H1 (cell line): ENCODE data around the gene TUBA4B. TPM values are rescaled to one million over a fixed set of nuclear protein-coding genes. Genes with fewer than 3 reads are reported as not detected.

Experiments used
- BACH1 ChIP-seq: IDR thresholded peaks from 2 replicates; pipeline ENCODE4 v1.6.1; 2012; ENCODE audit warnings: low read length, improper control_type of control experiment
- CBX5 ChIP-seq: fragments of 300-800, 300-1000 bp; sonication (generic); IDR thresholded peaks from 2 replicates; pipeline ENCODE4 v1.7.1; 2016; ENCODE audit warnings: antibody characterized with exemption, low read length, low read depth
- CEBPB ChIP-seq: IDR thresholded peaks from 2 replicates; pipeline ENCODE4 v1.6.1; 2012; ENCODE audit warnings: low read depth, low read length
- CTBP2 ChIP-seq: IDR thresholded peaks from 2 replicates; pipeline ENCODE4 v1.7.0; 2011; ENCODE audit warnings: borderline replicate concordance, mild to moderate bottlenecking, moderate library complexity, mixed read lengths, low read length; ENCODE audit not compliant: insufficient read depth, insufficient read length
- EGR1 ChIP-seq: IDR thresholded peaks from 2 replicates; pipeline ENCODE4 v1.6.1; 2011; ENCODE audit warnings: low read depth, low read length, borderline replicate concordance
- EP300 ChIP-seq, 2 experiments: IDR thresholded peaks; 1 replicate in 1 of 2; 2 replicates in 1 of 2; pipeline ENCODE4 v1.6.1; 2011 to 2012; ENCODE audit warnings: low read depth in 2 of 2, low read length in 2 of 2, mild to moderate bottlenecking in 2 of 2, borderline replicate concordance in 1 of 2, inconsistent platforms in 1 of 2, moderate library complexity in 1 of 2
- FOSL1 ChIP-seq: IDR thresholded peaks from 2 replicates; pipeline ENCODE4 v1.6.1; 2011; ENCODE audit warnings: mild to moderate bottlenecking, low read depth, low read length, moderate library complexity; ENCODE audit not compliant: insufficient read depth
- HDAC2 ChIP-seq, 2 experiments: fragments of 300-600 bp in 1 of 2; sonication (generic) in 1 of 2; IDR thresholded peaks; 2 replicates each; pipeline ENCODE4 v1.6.1; 2011 to 2012; ENCODE audit warnings: low read depth in 2 of 2, low read length in 2 of 2, mild to moderate bottlenecking in 2 of 2, moderate library complexity in 2 of 2, borderline replicate concordance in 1 of 2, inconsistent platforms in 1 of 2
- JUN ChIP-seq: IDR thresholded peaks from 2 replicates; pipeline ENCODE4 v1.6.1; 2011; ENCODE audit warnings: low read depth, mild to moderate bottlenecking, improper control_type of control experiment, low read length
- KDM5A ChIP-seq: fragments of 200-600 bp; IDR thresholded peaks from 2 replicates; pipeline ENCODE4 v1.7.1; 2012; ENCODE audit warnings: mild to moderate bottlenecking, low read length, inconsistent platforms, mixed read lengths
- MAX ChIP-seq: IDR thresholded peaks from 2 replicates; pipeline ENCODE4 v1.6.1; 2012; ENCODE audit warnings: inconsistent platforms
- NANOG ChIP-seq: IDR thresholded peaks from 2 replicates; pipeline ENCODE4 v1.6.1; 2011; ENCODE audit warnings: low read length, low read depth, mild to moderate bottlenecking, inconsistent platforms; ENCODE audit not compliant: insufficient read depth, poor library complexity, severe bottlenecking
- PHF8 ChIP-seq: fragments of 200-600 bp; sonication (generic); conservative IDR thresholded peaks from 2 replicates; pipeline ENCODE4 v1.7.1; 2012; ENCODE audit warnings: low read depth, mild to moderate bottlenecking, inconsistent platforms, low read length, moderate library complexity
- RAD21 ChIP-seq, 2 experiments: IDR thresholded peaks in 1 of 2; conservative IDR thresholded peaks in 1 of 2; 2 replicates each; pipeline ENCODE4 v1.6.1; 2011; ENCODE audit warnings: low read depth in 2 of 2, low read length in 2 of 2, improper control_type of control experiment in 1 of 2, inconsistent platforms in 1 of 2, mild to moderate bottlenecking in 1 of 2, moderate library complexity in 1 of 2
- RFX5 ChIP-seq: IDR thresholded peaks from 2 replicates; pipeline ENCODE4 v1.6.1; 2011; ENCODE audit warnings: low read depth, low read length, improper control_type of control experiment, borderline replicate concordance
- RNF2 ChIP-seq: fragments of 200-900, 300-1000 bp; sonication (generic); IDR thresholded peaks from 2 replicates; pipeline ENCODE4 v1.7.1; 2016; ENCODE audit warnings: borderline replicate concordance, low read depth, mild to moderate bottlenecking, antibody characterized with exemption, low read length; ENCODE audit not compliant: poor library complexity, severe bottlenecking; ENCODE audit errors: missing control alignments
- SIRT6 ChIP-seq: IDR thresholded peaks from one replicate; pipeline ENCODE4 v1.7.1; 2012; ENCODE audit warnings: low read length, inconsistent platforms
- SP1 ChIP-seq: IDR thresholded peaks from 2 replicates; pipeline ENCODE4 v1.6.1; 2011; ENCODE audit warnings: low read depth, low read length
- TAF7 ChIP-seq: optimal IDR thresholded peaks from 2 replicates; pipeline ENCODE3; 2011; ENCODE audit warnings: low read depth, mild to moderate bottlenecking, inconsistent platforms, low read length, moderate library complexity, borderline replicate concordance
- TBP ChIP-seq: IDR thresholded peaks from 2 replicates; pipeline ENCODE4 v1.6.1; 2011; ENCODE audit warnings: low read depth, low read length, improper control_type of control experiment
- USF2 ChIP-seq: IDR thresholded peaks from 2 replicates; pipeline ENCODE4 v1.6.1; 2011; ENCODE audit warnings: low read length, improper control_type of control experiment
- polyA plus RNA-seq, 7 experiments: library from polyadenylated mRNA; depleted of rRNA in 3 of 7; stranded (reverse) in 5 of 7; unstranded in 2 of 7; fragments of >200 nt in 5 of 7; fragments of 200-250 nt in 2 of 7; gene quantifications; 1 replicate in 5 of 7; 2 replicates in 1 of 7; 4 replicates in 1 of 7; pipeline versions ENCODE4 v1.2.1 to v1.2.3, GENCODE V29; 2011 to 2013; ENCODE audit warnings: missing spikeins in 2 of 7, mixed read lengths in 2 of 7
- total RNA-seq: library from RNA; stranded (reverse); fragmentation: NEBNext Ultra II Directional; extraction: Animal tissue kit (Norgen Biotek cat#: 25700); gene quantifications from 2 replicates; pipeline ENCODE4 v1.2.1, GENCODE V29; 2021

TUBA4B gene
- total and polyA plus RNA-seq, 2 of the 8 experiments (the other 6 are each of a cell fraction or from before 2014, with no cell fraction given): 0.08 to 0.24 TPM

- TF ChIP-seq BACH1: peak; percentile 10; the same call in 1 of the 2 replicates
- no peak for TF ChIP-seq RFX5
- TF ChIP-seq SP1: peak; percentile 97
- peak; percentile 90 for TF ChIP-seq TBP
- TF ChIP-seq SIRT6: no peak
- TF ChIP-seq JUN: no peak
- peak; percentile 63 for TF ChIP-seq CTBP2
- TF ChIP-seq HDAC2 (IDR thresholded peaks at IDR 0.05; ENCODE audit: borderline replicate concordance in 1 of 2, low read depth in 2 of 2, low read length in 2 of 2): no peak
- no peak for TF ChIP-seq RNF2
- TF ChIP-seq RAD21 (IDR thresholded peaks at IDR 0.05 in 1 of 2, conservative IDR thresholded peaks at IDR 0.05 in 1 of 2; ENCODE audit: low read depth in 2 of 2, low read length in 2 of 2): peak in 1 of 2 experiments; percentile 6; a peak in 1 of 4 replicates
- TF ChIP-seq EGR1: peak; percentile 60; the same call in 1 of the 2 replicates
- TF ChIP-seq NANOG: no peak
- TF ChIP-seq CBX5: no peak
- no peak for TF ChIP-seq FOSL1
- TF ChIP-seq TAF7: peak; percentile 64
- 0 out of 2 replicates have a peak, but pooled peaks have one; percentile 11 for TF ChIP-seq KDM5A
- TF ChIP-seq EP300 (IDR thresholded peaks at IDR 0.05; ENCODE audit: borderline replicate concordance in 1 of 2, low read depth in 2 of 2, low read length in 2 of 2): 0 out of 3 replicates have a peak, but pooled peaks of 1 of the 2 experiments have one; percentile 13
- TF ChIP-seq MAX: peak; percentile 48; the same call in 1 of the 2 replicates
- TF ChIP-seq PHF8: peak; percentile 48; the same call in 1 of the 2 replicates
- TF ChIP-seq USF2: no peak
- no peak for TF ChIP-seq CEBPB
Measured at GRCh38 chr2:219229305-219230058, 23.6 kb upstream of the TUBA4B start, which contains the start of the genes ANKZF1 and ATG9A (continued).
